ENCODE results near the gene SMURF2. TPM values are rescaled to one million over a fixed set of nuclear protein-coding genes. Genes with fewer than 3 reads are reported as not detected.
A peak's percentile ranks its signal among the peaks of the same experiment; 100 is the strongest.

The SMURF2 gene
- total and polyA plus RNA-seq, 9 of the 15 experiments (the other 6 are each of a cell fraction or from before 2014, with no cell fraction given): 3.8 to 22.0 (median 14.8) TPM

DNA sequence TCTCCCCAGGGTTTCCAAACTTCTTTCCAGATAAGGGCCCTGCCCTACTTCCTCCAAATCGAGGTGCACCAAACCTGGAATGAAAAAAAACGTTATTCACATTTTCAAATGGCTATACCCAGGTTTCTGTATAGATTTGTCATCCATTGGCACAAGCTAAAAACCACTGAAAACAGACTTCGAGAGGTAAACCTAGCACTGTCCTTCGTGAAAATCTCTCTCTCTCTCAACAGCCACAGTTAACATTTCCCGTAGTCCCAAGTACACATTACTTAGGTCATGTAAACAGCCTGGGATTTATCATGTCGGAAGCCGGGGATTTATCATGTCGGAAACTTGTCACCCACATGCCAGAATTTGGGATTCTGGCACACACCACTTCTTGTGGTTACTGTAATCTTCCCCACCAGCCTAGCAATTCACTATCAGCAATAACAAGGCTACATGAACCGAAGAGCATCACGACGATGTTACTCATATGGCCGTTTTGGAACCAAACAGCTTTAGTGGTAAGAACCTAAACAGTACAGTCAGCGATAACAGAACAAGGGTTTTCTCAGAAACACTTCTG, 157.3 kb downstream of the SMURF2 start (continued):
- TF ChIP-seq, protein P1, sequence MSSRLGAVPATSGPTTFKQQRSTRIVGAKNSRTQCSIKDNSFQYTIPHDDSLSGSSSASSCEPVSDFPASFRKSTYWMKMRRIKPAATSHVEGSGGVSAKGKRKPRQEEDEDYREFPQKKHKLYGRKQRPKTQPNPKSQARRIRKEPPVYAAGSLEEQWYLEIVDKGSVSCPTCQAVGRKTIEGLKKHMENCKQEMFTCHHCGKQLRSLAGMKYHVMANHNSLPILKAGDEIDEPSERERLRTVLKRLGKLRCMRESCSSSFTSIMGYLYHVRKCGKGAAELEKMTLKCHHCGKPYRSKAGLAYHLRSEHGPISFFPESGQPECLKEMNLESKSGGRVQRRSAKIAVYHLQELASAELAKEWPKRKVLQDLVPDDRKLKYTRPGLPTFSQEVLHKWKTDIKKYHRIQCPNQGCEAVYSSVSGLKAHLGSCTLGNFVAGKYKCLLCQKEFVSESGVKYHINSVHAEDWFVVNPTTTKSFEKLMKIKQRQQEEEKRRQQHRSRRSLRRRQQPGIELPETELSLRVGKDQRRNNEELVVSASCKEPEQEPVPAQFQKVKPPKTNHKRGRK (tag; IDR thresholded peaks at IDR 0.05): no peak
- TF ChIP-seq ZFPM2 (CRISPR knock-in tag; IDR thresholded peaks at IDR 0.05): no peak
- TF ChIP-seq POLR2H (tag; IDR thresholded peaks at IDR 0.05; ENCODE audit: low read depth): no peak; the same call in 1 of the 2 replicates
- TF ChIP-seq TAL1 (IDR thresholded peaks at IDR 0.05): peak; percentile 62
- no peak for TF ChIP-seq ZNF717 (CRISPR knock-in tag; IDR thresholded peaks at IDR 0.05)
- no peak for TF ChIP-seq ZNF143 (CRISPR knock-in tag; IDR thresholded peaks at IDR 0.05)
- TF ChIP-seq CHCHD3 (CRISPR knock-in tag; IDR thresholded peaks at IDR 0.05): no peak
- TF ChIP-seq LEF1 (IDR thresholded peaks at IDR 0.05): no peak
- peak; percentile 77 for TF ChIP-seq TEAD4 (IDR thresholded peaks at IDR 0.05; ENCODE audit: low read length)
- TF ChIP-seq TEAD4 (CRISPR knock-in tag; IDR thresholded peaks at IDR 0.05; ENCODE audit: borderline replicate concordance): no peak
- TF ChIP-seq ETV6 (IDR thresholded peaks at IDR 0.05; ENCODE audit: borderline replicate concordance in 1 of 2, low read depth in 2 of 2, low read length in 1 of 2): no peak
- TF ChIP-seq ETV6 (CRISPR knock-in tag; IDR thresholded peaks at IDR 0.05; ENCODE audit: borderline replicate concordance): no peak
- TF ChIP-seq, protein P2, sequence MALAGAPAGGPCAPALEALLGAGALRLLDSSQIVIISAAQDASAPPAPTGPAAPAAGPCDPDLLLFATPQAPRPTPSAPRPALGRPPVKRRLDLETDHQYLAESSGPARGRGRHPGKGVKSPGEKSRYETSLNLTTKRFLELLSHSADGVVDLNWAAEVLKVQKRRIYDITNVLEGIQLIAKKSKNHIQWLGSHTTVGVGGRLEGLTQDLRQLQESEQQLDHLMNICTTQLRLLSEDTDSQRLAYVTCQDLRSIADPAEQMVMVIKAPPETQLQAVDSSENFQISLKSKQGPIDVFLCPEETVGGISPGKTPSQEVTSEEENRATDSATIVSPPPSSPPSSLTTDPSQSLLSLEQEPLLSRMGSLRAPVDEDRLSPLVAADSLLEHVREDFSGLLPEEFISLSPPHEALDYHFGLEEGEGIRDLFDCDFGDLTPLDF (CRISPR knock-in tag; IDR thresholded peaks at IDR 0.05): no peak
- TF ChIP-seq, protein P3, sequence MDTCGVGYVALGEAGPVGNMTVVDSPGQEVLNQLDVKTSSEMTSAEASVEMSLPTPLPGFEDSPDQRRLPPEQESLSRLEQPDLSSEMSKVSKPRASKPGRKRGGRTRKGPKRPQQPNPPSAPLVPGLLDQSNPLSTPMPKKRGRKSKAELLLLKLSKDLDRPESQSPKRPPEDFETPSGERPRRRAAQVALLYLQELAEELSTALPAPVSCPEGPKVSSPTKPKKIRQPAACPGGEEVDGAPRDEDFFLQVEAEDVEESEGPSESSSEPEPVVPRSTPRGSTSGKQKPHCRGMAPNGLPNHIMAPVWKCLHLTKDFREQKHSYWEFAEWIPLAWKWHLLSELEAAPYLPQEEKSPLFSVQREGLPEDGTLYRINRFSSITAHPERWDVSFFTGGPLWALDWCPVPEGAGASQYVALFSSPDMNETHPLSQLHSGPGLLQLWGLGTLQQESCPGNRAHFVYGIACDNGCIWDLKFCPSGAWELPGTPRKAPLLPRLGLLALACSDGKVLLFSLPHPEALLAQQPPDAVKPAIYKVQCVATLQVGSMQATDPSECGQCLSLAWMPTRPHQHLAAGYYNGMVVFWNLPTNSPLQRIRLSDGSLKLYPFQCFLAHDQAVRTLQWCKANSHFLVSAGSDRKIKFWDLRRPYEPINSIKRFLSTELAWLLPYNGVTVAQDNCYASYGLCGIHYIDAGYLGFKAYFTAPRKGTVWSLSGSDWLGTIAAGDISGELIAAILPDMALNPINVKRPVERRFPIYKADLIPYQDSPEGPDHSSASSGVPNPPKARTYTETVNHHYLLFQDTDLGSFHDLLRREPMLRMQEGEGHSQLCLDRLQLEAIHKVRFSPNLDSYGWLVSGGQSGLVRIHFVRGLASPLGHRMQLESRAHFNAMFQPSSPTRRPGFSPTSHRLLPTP (IDR thresholded peaks at IDR 0.05; ENCODE audit: borderline replicate concordance, extremely low read depth, insufficient read length): no peak
- TF ChIP-seq, protein P4, sequence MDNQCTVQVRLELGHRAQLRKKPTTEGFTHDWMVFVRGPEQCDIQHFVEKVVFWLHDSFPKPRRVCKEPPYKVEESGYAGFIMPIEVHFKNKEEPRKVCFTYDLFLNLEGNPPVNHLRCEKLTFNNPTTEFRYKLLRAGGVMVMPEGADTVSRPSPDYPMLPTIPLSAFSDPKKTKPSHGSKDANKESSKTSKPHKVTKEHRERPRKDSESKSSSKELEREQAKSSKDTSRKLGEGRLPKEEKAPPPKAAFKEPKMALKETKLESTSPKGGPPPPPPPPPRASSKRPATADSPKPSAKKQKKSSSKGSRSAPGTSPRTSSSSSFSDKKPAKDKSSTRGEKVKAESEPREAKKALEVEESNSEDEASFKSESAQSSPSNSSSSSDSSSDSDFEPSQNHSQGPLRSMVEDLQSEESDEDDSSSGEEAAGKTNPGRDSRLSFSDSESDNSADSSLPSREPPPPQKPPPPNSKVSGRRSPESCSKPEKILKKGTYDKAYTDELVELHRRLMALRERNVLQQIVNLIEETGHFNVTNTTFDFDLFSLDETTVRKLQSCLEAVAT (IDR thresholded peaks at IDR 0.05): peak in 1 of 2 experiments; percentile 45; a peak in 1 of 4 replicates
- TF ChIP-seq SNRNP70 (optimal IDR thresholded peaks at IDR 0.05; ENCODE audit: low read depth, low read length): no peak
- TF ChIP-seq PHB2 (IDR thresholded peaks at IDR 0.05; ENCODE audit: low read depth): no peak
- no peak for TF ChIP-seq SAFB2 (IDR thresholded peaks at IDR 0.05; ENCODE audit: borderline replicate concordance, low read depth, low read length, severe bottlenecking)
- no peak; a peak in 1 of 4 replicates for TF ChIP-seq SIN3A (IDR thresholded peaks at IDR 0.05; ENCODE audit: borderline replicate concordance in 2 of 2, control insufficient read depth in 1 of 2, low read depth in 2 of 2, low read length in 2 of 2)
- no peak for TF ChIP-seq ZBTB17 (CRISPR knock-in tag; IDR thresholded peaks at IDR 0.05)
- no peak for TF ChIP-seq ZC3H11A (IDR thresholded peaks at IDR 0.05; ENCODE audit: low read depth, low read length)
- TF ChIP-seq RBM15 (IDR thresholded peaks at IDR 0.05; ENCODE audit: insufficient read depth, low read length): no peak
- no peak for TF ChIP-seq HSF4 (CRISPR knock-in tag; IDR thresholded peaks at IDR 0.05; ENCODE audit: borderline replicate concordance)

Measured in K562 (cell line).